Glutamatergic neuron (in vitro differentiated cells): ENCODE measurements around the gene LCN10. TPM values are rescaled to one million over a fixed set of nuclear protein-coding genes. Genes with fewer than 3 reads are reported as not detected.
"Not testable (repeated sequence)": the region's sequence is repeated elsewhere in the genome, so short reads cannot be mapped to it uniquely, and the experiment has no call there.

Experiments used
- DNase-seq: peaks from one replicate; pipeline ENCODE4 v3.0.0; 2022
- H3K27ac Mint-ChIP-seq: one replicate; pipeline ENCODE4 v1.8.0; 2020; ENCODE audit warnings: mild to moderate bottlenecking, mixed read lengths, inconsistent platforms; ENCODE audit not compliant: unreplicated experiment
- H3K27me3 Mint-ChIP-seq: one replicate; pipeline ENCODE4 v1.8.0; 2020; ENCODE audit warnings: mild to moderate bottlenecking, moderate library complexity, mixed read lengths, inconsistent platforms; ENCODE audit not compliant: unreplicated experiment
- H3K36me3 Mint-ChIP-seq: one replicate; pipeline ENCODE4 v1.8.0; 2020; ENCODE audit warnings: mild to moderate bottlenecking, mixed read lengths, inconsistent platforms; ENCODE audit not compliant: unreplicated experiment
- H3K4me1 Mint-ChIP-seq: one replicate; pipeline ENCODE4 v1.8.0; 2020; ENCODE audit warnings: mild to moderate bottlenecking, low read depth, mixed read lengths, inconsistent platforms; ENCODE audit not compliant: unreplicated experiment
- H3K4me3 Mint-ChIP-seq: one replicate; pipeline ENCODE4 v1.8.0; 2020; ENCODE audit warnings: mild to moderate bottlenecking, mixed read lengths, inconsistent platforms; ENCODE audit not compliant: unreplicated experiment
- H3K9me3 Mint-ChIP-seq: one replicate; pipeline ENCODE4 v1.8.0; 2020; ENCODE audit warnings: mild to moderate bottlenecking, moderate library complexity, mixed read lengths, inconsistent platforms; ENCODE audit not compliant: unreplicated experiment
- CTCF ChIP-seq: fragments of 200-600 bp; sonication (generic); IDR thresholded peaks from one replicate; pipeline ENCODE4 v1.5.0; 2021; ENCODE audit not compliant: partially characterized antibody, unreplicated experiment
- total RNA-seq: library from RNA; stranded (reverse); fragmentation: NEBNext Ultra II Directional; extraction: Animal tissue kit (Norgen Biotek cat#: 25700); gene quantifications from one replicate; pipeline ENCODE4 v1.2.1, GENCODE V29; 2021; ENCODE audit not compliant: unreplicated experiment

The LCN10 gene
- total RNA-seq, 1 donor from 2014 or later: not detected

GRCh38 chr9:136766410-136767120, 23.8 kb upstream of the LCN10 start:
- not testable (repeated sequence) for H3K27me3 Mint-ChIP-seq, H3K4me1 Mint-ChIP-seq, H3K36me3 Mint-ChIP-seq, H3K9me3 Mint-ChIP-seq
- DNase-seq: peak; percentile 71
- Mint-ChIP-seq H3K27ac (peak overlapping the region; percentile 24), H3K4me3 (peak overlapping the region; percentile 17)
- peak; percentile 39 for TF ChIP-seq CTCF

- H3K4me1 Mint-ChIP-seq: peaks cover 10% of the 10 kb centered on the region
- not testable (repeated sequence) for H3K36me3 Mint-ChIP-seq, H3K27me3 Mint-ChIP-seq, H3K9me3 Mint-ChIP-seq, DNase-seq, H3K4me3 Mint-ChIP-seq
- peak overlapping the region; percentile 77 for H3K27ac Mint-ChIP-seq
These were observed 23.1 kb upstream of the LCN10 start for GRCh38 chr9:136765745-136766409.

- Mint-ChIP-seq H3K27me3 (peaks cover 4% of the 10 kb centered on the region), H3K4me1 (peaks cover 12% of the 10 kb centered on the region), H3K9me3 (peaks cover 7% of the 10 kb centered on the region), H3K36me3 (no peaks in the 10 kb centered on the region), H3K27ac (no peak overlapping the region), H3K4me3 (no peak overlapping the region)
- no peak for DNase-seq
- TF ChIP-seq CTCF: no peak
These were observed 22.3 kb upstream of the LCN10 start for GRCh38 chr9:136765041-136765440.

GRCh38 chr9:136764301-136764891, 21.7 kb upstream of the LCN10 start, which contains the start of gene LCN15:
TSS of gene LCN15 (minus strand) at chr9:136764518. CDS start at chr9:136764488, 30 bp downstream.
- Mint-ChIP-seq H3K36me3 (no peaks in the 10 kb centered on the region), H3K27ac (peak within 1 kb of the TSS; percentile 77), H3K9me3 (peaks cover 7% of the 10 kb centered on the region), H3K4me1 (peaks cover 17% of the 10 kb centered on the region), H3K4me3 (peak within 1 kb of the TSS; percentile 42), H3K27me3 (peaks cover 4% of the 10 kb centered on the region)
- peak; percentile 70 for DNase-seq
- no peak for TF ChIP-seq CTCF

GRCh38 chr9:136763649-136764035, 20.9 kb upstream of the LCN10 start:
- DNase-seq: peak; percentile 18

More at GRCh38 chr9:136763649-136764035, 20.9 kb upstream of the LCN10 start:
- Mint-ChIP-seq H3K4me1 (peaks cover 17% of the 10 kb centered on the region), H3K27ac (no peak overlapping the region), H3K9me3 (peaks cover 7% of the 10 kb centered on the region), H3K4me3 (no peak overlapping the region), H3K36me3 (no peaks in the 10 kb centered on the region), H3K27me3 (peaks cover 4% of the 10 kb centered on the region)
- no peak for TF ChIP-seq CTCF
